Retinal pigment epithelial cell (primary cell): ENCODE measurements around the gene FASLG.
"Not testable (repeated sequence)": the region's sequence is repeated elsewhere in the genome, so short reads cannot be mapped to it uniquely, and the experiment has no call there.

ENCODE experiments used
- DNase-seq: peaks from one replicate; pipeline ENCODE4 v3.0.0-alpha.2; 2010; ENCODE audit warnings: low read depth
- H3K4me3 ChIP-seq: 2 replicates; pipeline ENCODE4 v1.5.1; 2011; ENCODE audit warnings: mild to moderate bottlenecking, low read length, control low read depth, moderate library complexity
- TF ChIP-seq, protein P1 (sequence below): conservative IDR thresholded peaks from 2 replicates; pipeline ENCODE4 v1.5.1; 2011; ENCODE audit warnings: low read depth, low read length, control low read depth, inconsistent platforms

Gene FASLG

GRCh38 chr1:172658871-172659453 is at the start of gene FASLG:
Gene FASLG (plus strand): TSS chr1:172659103. CDS start chr1:172659202, 99 bp downstream.
- no peak for DNase-seq
- H3K4me3 ChIP-seq, result no peak within 1 kb of the TSS
- TF ChIP-seq, protein P1, sequence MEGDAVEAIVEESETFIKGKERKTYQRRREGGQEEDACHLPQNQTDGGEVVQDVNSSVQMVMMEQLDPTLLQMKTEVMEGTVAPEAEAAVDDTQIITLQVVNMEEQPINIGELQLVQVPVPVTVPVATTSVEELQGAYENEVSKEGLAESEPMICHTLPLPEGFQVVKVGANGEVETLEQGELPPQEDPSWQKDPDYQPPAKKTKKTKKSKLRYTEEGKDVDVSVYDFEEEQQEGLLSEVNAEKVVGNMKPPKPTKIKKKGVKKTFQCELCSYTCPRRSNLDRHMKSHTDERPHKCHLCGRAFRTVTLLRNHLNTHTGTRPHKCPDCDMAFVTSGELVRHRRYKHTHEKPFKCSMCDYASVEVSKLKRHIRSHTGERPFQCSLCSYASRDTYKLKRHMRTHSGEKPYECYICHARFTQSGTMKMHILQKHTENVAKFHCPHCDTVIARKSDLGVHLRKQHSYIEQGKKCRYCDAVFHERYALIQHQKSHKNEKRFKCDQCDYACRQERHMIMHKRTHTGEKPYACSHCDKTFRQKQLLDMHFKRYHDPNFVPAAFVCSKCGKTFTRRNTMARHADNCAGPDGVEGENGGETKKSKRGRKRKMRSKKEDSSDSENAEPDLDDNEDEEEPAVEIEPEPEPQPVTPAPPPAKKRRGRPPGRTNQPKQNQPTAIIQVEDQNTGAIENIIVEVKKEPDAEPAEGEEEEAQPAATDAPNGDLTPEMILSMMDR, result no peak

DNA sequence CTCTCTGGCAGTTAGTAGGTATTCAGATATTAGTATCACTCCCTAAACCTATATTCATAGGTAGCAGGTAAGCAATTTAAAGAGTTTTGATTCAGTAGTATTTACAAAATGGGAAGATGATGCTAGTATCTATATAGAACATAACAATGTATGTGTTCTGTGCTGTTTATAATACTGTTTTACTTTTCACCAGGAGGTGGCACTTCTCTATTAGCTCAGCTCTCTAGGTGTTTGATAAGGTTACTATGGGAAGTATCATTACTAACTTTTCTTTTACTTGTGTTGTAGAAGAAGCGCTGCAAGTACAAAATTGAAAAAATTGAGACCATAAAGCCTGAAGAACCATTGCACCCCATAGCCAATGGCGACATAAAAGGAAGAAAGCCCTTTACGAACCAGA is 49.4 kb upstream of the FASLG start:
- no peak for DNase-seq
- H3K4me3 ChIP-seq, result no peak overlapping the region
- TF ChIP-seq, protein P1, result peak; percentile 44

DNA sequence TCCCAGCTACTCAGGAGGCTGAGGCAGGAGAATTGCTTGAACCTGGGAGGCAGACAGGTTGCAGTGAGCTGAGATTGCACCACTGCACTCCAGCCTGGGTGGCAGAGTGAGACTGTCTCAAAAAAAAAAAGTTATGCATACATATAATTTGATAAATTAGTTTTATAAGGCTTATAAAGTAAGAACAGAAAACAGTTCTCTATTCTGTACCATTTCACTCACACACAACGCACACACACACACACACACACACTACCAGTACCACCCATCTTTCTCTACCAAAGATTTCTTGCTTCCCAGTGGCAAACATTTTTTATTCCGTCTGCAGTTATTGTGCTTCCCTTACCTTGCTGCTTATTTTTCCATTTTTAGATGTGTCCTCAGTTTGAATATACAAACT is 46.4 kb upstream of the FASLG start:
- no peak for DNase-seq
- H3K4me3 ChIP-seq, result no peak overlapping the region
- TF ChIP-seq, protein P1, result no peak

DNA sequence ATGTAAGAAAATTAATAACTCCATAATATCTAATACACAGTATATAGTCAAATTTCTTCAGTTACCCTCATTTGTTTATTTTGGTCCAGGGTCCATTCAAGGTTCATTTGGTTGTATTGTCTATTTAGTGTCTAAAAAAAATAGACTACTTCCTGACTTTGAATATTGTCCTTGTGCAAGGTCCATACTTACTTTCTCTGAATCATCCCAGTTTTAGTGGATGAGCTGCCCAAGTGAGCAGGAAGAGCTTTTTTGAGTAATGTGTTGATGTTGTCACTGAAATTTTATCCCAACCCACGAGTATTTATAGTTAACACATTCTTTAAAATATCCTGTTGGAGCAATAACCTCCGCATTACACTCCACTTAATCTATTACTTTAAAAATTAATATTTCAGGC is 45.6 kb upstream of the FASLG start:
- no peak for DNase-seq
- TF ChIP-seq, protein P1, result no peak
- H3K4me3 ChIP-seq, result no peak overlapping the region

- DNase-seq, result no peak
- TF ChIP-seq, protein P1, result no peak
- no peak overlapping the region for H3K4me3 ChIP-seq
These were observed 42.7 kb upstream of the FASLG start for GRCh38 chr1:172616195-172616594.

DNA sequence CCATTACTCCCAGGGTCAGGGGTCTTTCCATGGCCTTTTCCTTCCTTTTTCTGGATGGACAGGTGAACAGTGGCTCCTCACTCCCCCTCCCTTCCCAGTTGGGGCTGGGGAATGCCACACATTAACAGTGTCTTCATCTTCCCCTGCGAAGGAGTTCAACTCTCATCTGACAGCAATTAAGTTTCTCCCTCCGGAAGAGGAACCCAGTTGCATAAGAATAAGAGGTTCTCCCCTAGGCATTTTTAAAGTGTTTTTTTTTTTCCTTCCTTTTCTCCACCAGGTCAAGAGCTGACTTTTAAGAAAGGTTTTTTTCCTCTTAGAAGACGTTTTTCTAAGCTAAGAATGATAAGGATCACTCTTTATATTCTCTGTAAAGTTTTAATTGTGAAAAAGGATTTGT is 42.3 kb upstream of the FASLG start:
- DNase-seq, result no peak
- no peak overlapping the region for H3K4me3 ChIP-seq
- TF ChIP-seq, protein P1, result no peak

- DNase-seq, H3K4me3 ChIP-seq: not testable (repeated sequence)
These were observed 38.3 kb upstream of the FASLG start for GRCh38 chr1:172620603-172621002.

DNA sequence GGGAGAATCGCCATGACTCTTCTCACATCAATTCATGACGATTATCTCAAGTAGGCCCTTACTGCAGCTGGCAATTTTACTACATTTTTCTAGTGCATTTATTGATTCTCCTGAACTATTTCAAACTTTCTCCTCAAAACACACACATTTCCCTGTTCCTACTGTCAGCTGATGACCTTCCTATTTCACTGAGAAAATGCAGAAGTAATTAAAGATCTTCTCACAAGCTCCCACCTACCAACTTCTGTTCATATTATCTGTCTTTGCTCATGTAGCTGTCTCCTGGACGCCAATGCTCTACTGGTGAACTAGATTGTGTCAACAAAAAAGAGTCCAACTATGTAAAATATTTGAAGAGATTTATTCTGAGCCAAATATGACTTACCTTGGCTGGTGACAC is 36.4 kb upstream of the FASLG start:
- DNase-seq, result no peak
- TF ChIP-seq, protein P1, result no peak
- H3K4me3 ChIP-seq, result no peak overlapping the region
